Neural cell (in vitro differentiated cells): Measurements from ENCODE around the gene TMEM116. TPM values are rescaled to one million over a fixed set of nuclear protein-coding genes. Genes with fewer than 3 reads are reported as not detected.
"Not testable (repeated sequence)": the region's sequence is repeated elsewhere in the genome, so short reads cannot be mapped to it uniquely, and the experiment has no call there.

Source experiments
- H2AFZ ChIP-seq: fragments of 200-600, 300-800 bp; sonication (generic), shearing (Covaris generic); 2 replicates; pipeline ENCODE4 v1.6.0; 2014; ENCODE audit warnings: low read depth, mild to moderate bottlenecking, antibody characterized with exemption, low read length, moderate library complexity
- H3F3A ChIP-seq: fragments of 200-600 bp; shearing (Covaris generic); 2 replicates; pipeline ENCODE4 v1.6.1; 2016; ENCODE audit warnings: mild to moderate bottlenecking, moderate library complexity, mixed read lengths, antibody characterized with exemption, low read length; ENCODE audit not compliant: insufficient read depth, poor library complexity, severe bottlenecking
- H3K27ac ChIP-seq: fragments of 200-600, 300-800 bp; sonication (generic), shearing (Covaris generic); 2 replicates; pipeline ENCODE4 v1.5.1; 2014; ENCODE audit warnings: mild to moderate bottlenecking, low read length, moderate library complexity
- H3K27me3 ChIP-seq: fragments of 300-800, 200-600 bp; sonication (generic), shearing (Covaris generic); 2 replicates; pipeline ENCODE4 v1.6.0; 2014; ENCODE audit warnings: mild to moderate bottlenecking, low read depth, low read length, moderate library complexity; ENCODE audit not compliant: insufficient read depth
- H3K36me3 ChIP-seq: fragments of 300-800, 200-600 bp; sonication (generic), shearing (Covaris generic); 2 replicates; pipeline ENCODE4 v1.5.1; 2014; ENCODE audit warnings: mild to moderate bottlenecking, antibody characterized with exemption, low read length, moderate library complexity; ENCODE audit not compliant: insufficient read depth
- H3K4me2 ChIP-seq: fragments of 300-800, 200-600 bp; sonication (generic), shearing (Covaris generic); 2 replicates; pipeline ENCODE4 v1.6.0; 2014; ENCODE audit warnings: mild to moderate bottlenecking, low read length
- H3K4me3 ChIP-seq: fragments of 300-800, 200-600 bp; sonication (generic), shearing (Covaris generic); 2 replicates; pipeline ENCODE4 v1.5.1; 2014; ENCODE audit warnings: mild to moderate bottlenecking, low read length, moderate library complexity
- H3K79me2 ChIP-seq: fragments of 200-600 bp; shearing (Covaris generic); replicated peaks from 2 replicates; pipeline ENCODE4 v1.6.0; 2014; ENCODE audit warnings: mild to moderate bottlenecking, low read length, moderate library complexity; ENCODE audit not compliant: insufficient read depth
- H3K9ac ChIP-seq: fragments of 300-800, 200-600 bp; sonication (generic), shearing (Covaris generic); 2 replicates; pipeline ENCODE4 v1.6.1; 2016; ENCODE audit warnings: mild to moderate bottlenecking, low read length, mixed read lengths
- H3K9me2 ChIP-seq: fragments of 200-600 bp; shearing (Covaris generic); 2 replicates; pipeline ENCODE4 v1.6.1; 2016; ENCODE audit warnings: mild to moderate bottlenecking, low read length, mixed read lengths; ENCODE audit not compliant: insufficient read depth
- H3K9me3 ChIP-seq: fragments of 200-600, 300-800 bp; sonication (generic), shearing (Covaris generic); 2 replicates; pipeline ENCODE4 v1.6.1; 2016; ENCODE audit warnings: mild to moderate bottlenecking, mixed run types, low read length, moderate library complexity, mixed read lengths
- H4K20me1 ChIP-seq: fragments of 200-600 bp; shearing (Covaris generic); 2 replicates; pipeline ENCODE4 v1.6.1; 2016; ENCODE audit warnings: mild to moderate bottlenecking, mixed run types; ENCODE audit not compliant: insufficient read depth
- CTCF ChIP-seq: fragments of 450-650 bp; IDR thresholded peaks from 2 replicates; pipeline ENCODE4 v1.5.1; 2014; ENCODE audit warnings: antibody characterized with exemption, mild to moderate bottlenecking, moderate library complexity; ENCODE audit not compliant: poor library complexity, severe bottlenecking
- EP300 ChIP-seq: fragments of 450-650 bp; conservative IDR thresholded peaks from 2 replicates; pipeline ENCODE4 v1.6.1; 2014; ENCODE audit warnings: antibody characterized with exemption, mild to moderate bottlenecking, moderate library complexity; ENCODE audit not compliant: poor library complexity, severe bottlenecking
- EZH2 ChIP-seq: fragments of 200-600, 300-800 bp; shearing (Covaris generic), sonication (generic); IDR thresholded peaks from 2 replicates; pipeline ENCODE4 v1.6.1; 2014; ENCODE audit warnings: antibody characterized with exemption, low read length, borderline replicate concordance, mild to moderate bottlenecking; ENCODE audit not compliant: insufficient read depth, poor library complexity, severe bottlenecking
- MXI1 ChIP-seq: fragments of 450-650 bp; conservative IDR thresholded peaks from 2 replicates; pipeline ENCODE4 v1.6.1; 2014; ENCODE audit warnings: antibody characterized with exemption, mild to moderate bottlenecking; ENCODE audit not compliant: poor library complexity, severe bottlenecking
- POLR2AphosphoS5 ChIP-seq: IDR thresholded peaks from 2 replicates; pipeline ENCODE4 v1.6.1; 2012
- RAD21 ChIP-seq: fragments of 450-650 bp; conservative IDR thresholded peaks from 2 replicates; pipeline ENCODE4 v1.6.1; 2014; ENCODE audit warnings: antibody characterized with exemption, mild to moderate bottlenecking, moderate library complexity
- REST ChIP-seq: IDR thresholded peaks from 2 replicates; pipeline ENCODE4 v1.6.1; 2012; ENCODE audit warnings: borderline replicate concordance
- SMC3 ChIP-seq: fragments of 450-650 bp; conservative IDR thresholded peaks from 2 replicates; pipeline ENCODE4 v1.6.1; 2014; ENCODE audit warnings: antibody characterized with exemption, mild to moderate bottlenecking, moderate library complexity; ENCODE audit not compliant: poor library complexity
- TAF1 ChIP-seq: IDR thresholded peaks from 2 replicates; pipeline ENCODE4 v1.6.1; 2012; ENCODE audit warnings: low read depth
- polyA plus RNA-seq: library from polyadenylated mRNA; depleted of rRNA; stranded (reverse); fragments of >200 nt; gene quantifications from 2 replicates; pipeline ENCODE4 v1.2.3, GENCODE V29; 2014

The TMEM116 gene
- polyA plus RNA-seq, 1 donor from 2014 or later: 15.4 TPM

- no peaks in the 10 kb centered on the region for H4K20me1 ChIP-seq
These were observed 11.4 kb downstream of the TMEM116 start for GRCh38 chr12:112001576-112001975.

GRCh38 chr12:112000820-112001219 lies 12.1 kb downstream of the TMEM116 start:
- Histone ChIP-seq H2AFZ (no peak overlapping the region), H3K4me2 (no peak overlapping the region), H3K27ac (no peak overlapping the region), H3F3A (no peaks in the 10 kb centered on the region), H3K79me2 (no peaks in the 10 kb centered on the region), H3K9me2 (no peaks in the 10 kb centered on the region), H3K36me3 (no peaks in the 10 kb centered on the region), H4K20me1 (no peaks in the 10 kb centered on the region), H3K9me3 (no peaks in the 10 kb centered on the region), H3K9ac (no peak overlapping the region), H3K4me3 (no peak overlapping the region), H3K27me3 (no peaks in the 10 kb centered on the region)
- TF ChIP-seq EP300 (no peak), POLR2AphosphoS5 (no peak), RAD21 (no peak), REST (no peak)

More at GRCh38 chr12:112001576-112001975, 11.4 kb downstream of the TMEM116 start:
- H3K4me2 ChIP-seq: no peak overlapping the region
- H3K9me3 ChIP-seq: no peaks in the 10 kb centered on the region
- no peaks in the 10 kb centered on the region for H3K27me3 ChIP-seq
- no peaks in the 10 kb centered on the region for H3K36me3 ChIP-seq
- H3K9me2 ChIP-seq: no peaks in the 10 kb centered on the region
- H2AFZ ChIP-seq: no peak overlapping the region
- no peak overlapping the region for H3K9ac ChIP-seq
- H3F3A ChIP-seq: no peaks in the 10 kb centered on the region
- no peak overlapping the region for H3K27ac ChIP-seq
- TF ChIP-seq CTCF (no peak), EZH2 (no peak), POLR2AphosphoS5 (no peak), RAD21 (no peak), SMC3 (no peak), REST (no peak), EP300 (no peak), TAF1 (no peak), MXI1 (no peak)
- no peaks in the 10 kb centered on the region for H3K79me2 ChIP-seq
- H3K4me3 ChIP-seq: no peak overlapping the region

GRCh38 chr12:111999129-111999528 lies 13.8 kb downstream of the TMEM116 start:
- H3K9ac ChIP-seq, H3K79me2 ChIP-seq, H3K4me2 ChIP-seq, H3F3A ChIP-seq, H3K36me3 ChIP-seq, H4K20me1 ChIP-seq, H3K9me3 ChIP-seq, H3K9me2 ChIP-seq, H3K27ac ChIP-seq, H2AFZ ChIP-seq, H3K4me3 ChIP-seq, H3K27me3 ChIP-seq: not testable (repeated sequence)
